GM19099 (cell line): ENCODE results near the gene PRSS53.

ENCODE experiments used
- POLR2A ChIP-seq: IDR thresholded peaks from 3 replicates; pipeline ENCODE4 v1.6.1; 2011; ENCODE audit warnings: low read depth; ENCODE audit not compliant: insufficient read length; ENCODE audit errors: extremely low read depth

Gene PRSS53

GRCh38 chr16:31055613-31056012 lies 33.1 kb downstream of the PRSS53 start:
- TF ChIP-seq POLR2A = no peak

GRCh38 chr16:31052114-31052513 lies 36.6 kb downstream of the PRSS53 start:
- no peak for TF ChIP-seq POLR2A

DNA sequence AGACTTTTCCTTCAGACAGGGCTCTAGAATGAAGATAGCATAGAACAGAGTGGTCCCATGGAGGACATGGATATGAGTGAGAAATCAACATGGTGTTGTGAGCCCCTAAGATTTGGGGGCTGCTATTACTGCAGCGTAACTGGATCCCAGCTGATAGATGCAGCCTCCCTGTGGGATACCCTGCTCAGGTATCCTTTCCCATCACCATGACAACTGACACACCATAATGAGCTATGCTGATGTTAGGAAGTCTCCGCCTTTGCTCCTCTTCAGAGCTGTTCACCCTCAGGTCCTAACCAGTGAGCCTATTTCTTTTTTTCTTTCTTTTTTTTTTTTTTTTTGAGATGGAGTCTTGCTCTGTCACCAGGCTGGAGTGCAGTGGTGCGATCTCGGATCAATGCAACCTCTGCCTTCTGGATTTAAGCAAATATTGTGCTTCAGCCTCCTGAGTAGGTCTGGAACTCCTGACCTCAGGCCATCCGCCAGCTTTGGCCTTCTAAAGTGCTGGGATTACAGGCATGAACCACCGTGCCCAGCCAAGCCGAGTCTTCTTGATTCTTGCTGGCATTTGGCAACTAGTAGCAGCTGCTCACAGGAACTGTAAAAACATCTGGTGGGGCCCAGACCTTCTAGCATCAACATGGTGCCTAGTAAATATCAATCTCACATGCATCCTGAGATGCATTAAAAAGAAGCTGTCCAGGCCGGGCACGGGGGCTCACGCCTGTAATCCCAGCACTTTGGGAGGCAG lies 38.3 kb downstream of the PRSS53 start:
- no peak for TF ChIP-seq POLR2A

DNA sequence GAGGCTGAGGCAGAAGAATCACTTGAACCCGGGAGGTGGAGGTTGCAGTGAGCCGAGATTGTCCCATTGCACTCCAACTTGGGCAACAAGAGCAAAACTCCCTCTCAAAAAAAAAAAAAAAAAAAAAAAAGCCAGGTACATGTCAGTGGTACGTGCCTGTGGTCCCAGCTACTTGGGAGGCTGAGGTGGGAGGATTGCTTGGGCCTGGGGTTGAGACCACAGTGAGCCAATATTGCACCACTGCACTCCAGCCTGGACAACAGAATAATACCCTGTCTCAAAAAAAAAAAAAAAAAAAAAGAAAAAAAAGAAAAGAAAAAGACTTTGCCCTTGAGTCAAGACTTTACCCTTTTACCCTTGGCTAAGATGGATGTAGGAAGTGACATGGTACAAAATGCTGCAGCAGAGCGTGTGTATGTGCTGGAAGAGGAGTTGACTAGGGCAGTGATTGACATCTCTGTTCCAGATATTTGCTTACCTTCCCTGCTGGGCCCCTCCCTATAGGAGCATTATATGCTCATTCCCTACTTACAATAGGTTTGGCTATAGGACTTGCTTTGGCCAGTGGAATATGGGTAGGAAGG lies 44.8 kb downstream of the PRSS53 start:
- TF ChIP-seq POLR2A = no peak

DNA sequence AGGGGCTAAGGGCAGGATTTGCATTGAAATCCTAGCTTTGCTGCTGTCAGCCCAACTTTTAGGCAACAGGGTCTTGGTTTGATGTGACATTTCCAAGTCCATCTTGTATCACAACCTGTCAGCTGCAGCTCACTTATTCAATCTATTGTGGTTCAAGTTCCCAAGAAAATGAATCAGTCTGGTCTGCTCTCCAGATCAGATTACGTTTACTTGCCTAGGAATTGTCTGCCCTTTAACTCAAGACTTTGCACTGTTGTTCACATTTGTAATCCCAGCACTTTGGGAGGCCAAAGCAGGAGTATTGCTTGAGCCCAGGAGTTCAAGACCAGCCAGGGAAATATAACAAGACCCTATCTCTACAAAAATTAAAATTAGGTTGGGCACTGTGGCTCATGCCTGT lies 45.4 kb downstream of the PRSS53 start:
- no peak for TF ChIP-seq POLR2A

- no peak for TF ChIP-seq POLR2A
These were observed 45.9 kb downstream of the PRSS53 start for GRCh38 chr16:31042866-31043265.

DNA sequence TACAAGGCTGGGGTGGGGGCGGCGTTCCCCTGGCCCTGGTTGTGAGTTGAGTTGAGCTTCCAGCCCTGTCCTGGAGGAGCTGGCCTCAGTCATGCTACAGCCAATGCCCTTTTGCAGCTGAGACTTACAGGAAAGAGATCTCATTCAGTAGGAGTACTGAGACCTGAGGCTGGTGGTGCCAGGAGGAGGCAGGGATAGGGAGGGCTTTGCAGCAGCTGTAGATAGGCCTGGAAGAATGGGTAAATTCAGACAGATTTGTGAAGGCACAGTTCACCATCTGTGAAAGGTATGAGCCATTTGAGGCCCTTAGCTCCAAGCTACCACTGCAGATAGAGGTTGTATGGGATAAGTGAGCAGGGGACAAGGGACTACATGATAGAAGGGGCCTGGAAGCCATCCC lies 49.8 kb downstream of the PRSS53 start:
- TF ChIP-seq POLR2A = no peak

GRCh38 chr16:31036691-31037090 lies 52.1 kb downstream of the PRSS53 start:
- TF ChIP-seq POLR2A = no peak

DNA sequence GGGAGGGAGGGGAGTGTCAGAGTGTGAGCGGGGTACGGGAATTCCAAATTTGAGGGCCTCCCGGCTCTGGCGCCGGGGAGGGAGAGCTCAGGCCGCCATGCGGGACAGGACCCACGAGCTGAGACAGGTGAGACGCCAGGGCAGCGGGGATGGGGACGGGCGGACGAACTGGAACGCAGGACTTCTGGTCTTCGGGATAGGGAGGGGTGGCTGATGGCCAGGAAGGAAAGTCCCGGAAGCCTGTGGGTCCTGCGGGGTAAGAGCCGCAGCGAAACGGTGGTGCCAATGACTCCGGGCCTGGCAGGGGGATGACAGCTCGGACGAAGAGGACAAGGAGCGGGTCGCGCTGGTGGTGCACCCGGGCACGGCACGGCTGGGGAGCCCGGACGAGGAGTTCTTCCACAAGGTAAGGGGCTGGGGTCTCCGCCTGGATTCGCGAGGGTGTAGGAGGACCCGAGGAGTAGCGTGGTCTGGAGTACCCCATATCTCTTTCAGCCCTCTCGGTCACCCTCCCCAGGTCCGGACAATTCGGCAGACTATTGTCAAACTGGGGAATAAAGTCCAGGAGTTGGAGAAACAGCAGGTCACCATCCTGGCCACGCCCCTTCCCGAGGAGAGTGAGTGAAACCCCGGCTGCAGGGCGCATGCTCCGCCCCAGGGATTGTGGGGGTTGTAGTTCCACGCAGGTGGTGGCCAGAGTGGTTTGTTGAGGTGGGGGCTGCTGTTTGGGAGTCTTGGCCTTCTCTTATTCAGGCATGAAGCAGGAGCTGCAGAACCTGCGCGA lies 54.8 kb downstream of the PRSS53 start:
- peak; percentile 6 for TF ChIP-seq POLR2A
